ENCODE results near the gene BRICD5.

Gene BRICD5

GRCh38 chr16:2179107-2179501, 31.6 kb downstream of the BRICD5 start:
- no peak for FAIRE-seq

- no peak for FAIRE-seq
Measured at GRCh38 chr16:2178321-2179106, 32.1 kb downstream of the BRICD5 start.

GRCh38 chr16:2177561-2177960, 33.1 kb downstream of the BRICD5 start:
- no peak for FAIRE-seq

GRCh38 chr16:2177101-2177500, 33.6 kb downstream of the BRICD5 start:
- FAIRE-seq = no peak

GRCh38 chr16:2176047-2176446, 34.6 kb downstream of the BRICD5 start:
- FAIRE-seq = no peak

GRCh38 chr16:2175454-2175853, 35.2 kb downstream of the BRICD5 start:
- FAIRE-seq = no peak

- no peak for FAIRE-seq
Measured at GRCh38 chr16:2174396-2175131, 36.1 kb downstream of the BRICD5 start.

- no peak for FAIRE-seq
Measured at GRCh38 chr16:2173916-2174315, 36.7 kb downstream of the BRICD5 start.

- FAIRE-seq = no peak
Measured at GRCh38 chr16:2173366-2173765, 37.3 kb downstream of the BRICD5 start.

GRCh38 chr16:2172688-2173335, 37.9 kb downstream of the BRICD5 start:
- FAIRE-seq = no peak

- no peak for FAIRE-seq
Measured at GRCh38 chr16:2171601-2172178, 39.0 kb downstream of the BRICD5 start.

- no peak for FAIRE-seq
Measured at GRCh38 chr16:2170587-2171435, 39.9 kb downstream of the BRICD5 start.

GRCh38 chr16:2170080-2170479, 40.6 kb downstream of the BRICD5 start:
- no peak for FAIRE-seq

- FAIRE-seq = no peak
Measured at GRCh38 chr16:2167068-2167638, 43.5 kb downstream of the BRICD5 start.

- FAIRE-seq = no peak
Measured at GRCh38 chr16:2166263-2167067, 44.2 kb downstream of the BRICD5 start.

GRCh38 chr16:2165861-2166260, 44.8 kb downstream of the BRICD5 start:
- FAIRE-seq = no peak

GRCh38 chr16:2163211-2163881, 47.3 kb downstream of the BRICD5 start:
- FAIRE-seq = no peak

GRCh38 chr16:2162676-2163118, 48.0 kb downstream of the BRICD5 start:
- no peak for FAIRE-seq

GRCh38 chr16:2161911-2162310, 48.8 kb downstream of the BRICD5 start:
- no peak for FAIRE-seq

GRCh38 chr16:2160915-2161551, 49.6 kb downstream of the BRICD5 start:
- no peak for FAIRE-seq

All from colon (tissue), 2 donors.